SU-DHL-6 (cell line): ENCODE measurements around the gene AFG1L.

Experiments
- EZH2phosphoT487 ChIP-seq: fragments of 200-600 bp; sonication (generic), shearing (Covaris generic); conservative IDR thresholded peaks from 2 replicates; pipeline ENCODE4 v1.6.1; 2018; ENCODE audit warnings: mild to moderate bottlenecking, antibody characterized with exemption, low read length, moderate library complexity, mixed read lengths
- TF ChIP-seq, protein P1 (sequence below): fragments of 200-600 bp; sonication (generic); IDR thresholded peaks from one replicate; pipeline ENCODE4 v1.5.1; 2017; ENCODE audit warnings: antibody characterized with exemption, mild to moderate bottlenecking, low read length, moderate library complexity; ENCODE audit not compliant: insufficient read depth, poor library complexity, severe bottlenecking

DNA sequence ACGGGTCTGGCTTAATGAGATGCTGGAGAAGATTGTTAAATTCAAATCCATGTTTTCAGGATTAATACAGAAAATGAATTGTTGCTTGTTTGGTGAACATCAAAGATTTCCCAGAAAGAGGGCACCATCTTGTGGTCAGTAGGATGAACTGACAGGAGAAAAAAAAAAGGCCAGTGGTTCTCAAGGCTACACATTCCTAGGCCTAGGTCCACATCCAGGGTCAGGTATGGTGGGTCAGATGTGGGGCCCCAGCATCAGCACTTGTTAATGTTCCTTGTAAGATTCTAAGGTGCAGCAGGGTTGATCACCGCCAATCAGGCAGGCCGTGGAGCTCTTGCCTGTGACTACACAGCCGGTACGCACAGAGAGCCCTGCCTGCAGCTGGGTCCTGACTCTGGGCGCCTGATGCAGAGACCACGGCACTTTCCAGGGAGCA lies 231.9 kb downstream of the AFG1L start:
- TF ChIP-seq, protein P1, sequence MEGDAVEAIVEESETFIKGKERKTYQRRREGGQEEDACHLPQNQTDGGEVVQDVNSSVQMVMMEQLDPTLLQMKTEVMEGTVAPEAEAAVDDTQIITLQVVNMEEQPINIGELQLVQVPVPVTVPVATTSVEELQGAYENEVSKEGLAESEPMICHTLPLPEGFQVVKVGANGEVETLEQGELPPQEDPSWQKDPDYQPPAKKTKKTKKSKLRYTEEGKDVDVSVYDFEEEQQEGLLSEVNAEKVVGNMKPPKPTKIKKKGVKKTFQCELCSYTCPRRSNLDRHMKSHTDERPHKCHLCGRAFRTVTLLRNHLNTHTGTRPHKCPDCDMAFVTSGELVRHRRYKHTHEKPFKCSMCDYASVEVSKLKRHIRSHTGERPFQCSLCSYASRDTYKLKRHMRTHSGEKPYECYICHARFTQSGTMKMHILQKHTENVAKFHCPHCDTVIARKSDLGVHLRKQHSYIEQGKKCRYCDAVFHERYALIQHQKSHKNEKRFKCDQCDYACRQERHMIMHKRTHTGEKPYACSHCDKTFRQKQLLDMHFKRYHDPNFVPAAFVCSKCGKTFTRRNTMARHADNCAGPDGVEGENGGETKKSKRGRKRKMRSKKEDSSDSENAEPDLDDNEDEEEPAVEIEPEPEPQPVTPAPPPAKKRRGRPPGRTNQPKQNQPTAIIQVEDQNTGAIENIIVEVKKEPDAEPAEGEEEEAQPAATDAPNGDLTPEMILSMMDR, result peak; percentile 56
- TF ChIP-seq EZH2phosphoT487, result no peak
